CD4-positive, alpha-beta T cell treated with Interleukin-4 for 1 hour (primary cell): ENCODE data around the gene GSTM2.
A peak's percentile ranks its signal among the peaks of the same experiment; 100 is the strongest.

Experiments used
- DNase-seq, 2 donors: peaks; one replicate each; pipeline ENCODE4 v3.0.0-alpha.2; 2020 to 2022

Gene GSTM2

DNA sequence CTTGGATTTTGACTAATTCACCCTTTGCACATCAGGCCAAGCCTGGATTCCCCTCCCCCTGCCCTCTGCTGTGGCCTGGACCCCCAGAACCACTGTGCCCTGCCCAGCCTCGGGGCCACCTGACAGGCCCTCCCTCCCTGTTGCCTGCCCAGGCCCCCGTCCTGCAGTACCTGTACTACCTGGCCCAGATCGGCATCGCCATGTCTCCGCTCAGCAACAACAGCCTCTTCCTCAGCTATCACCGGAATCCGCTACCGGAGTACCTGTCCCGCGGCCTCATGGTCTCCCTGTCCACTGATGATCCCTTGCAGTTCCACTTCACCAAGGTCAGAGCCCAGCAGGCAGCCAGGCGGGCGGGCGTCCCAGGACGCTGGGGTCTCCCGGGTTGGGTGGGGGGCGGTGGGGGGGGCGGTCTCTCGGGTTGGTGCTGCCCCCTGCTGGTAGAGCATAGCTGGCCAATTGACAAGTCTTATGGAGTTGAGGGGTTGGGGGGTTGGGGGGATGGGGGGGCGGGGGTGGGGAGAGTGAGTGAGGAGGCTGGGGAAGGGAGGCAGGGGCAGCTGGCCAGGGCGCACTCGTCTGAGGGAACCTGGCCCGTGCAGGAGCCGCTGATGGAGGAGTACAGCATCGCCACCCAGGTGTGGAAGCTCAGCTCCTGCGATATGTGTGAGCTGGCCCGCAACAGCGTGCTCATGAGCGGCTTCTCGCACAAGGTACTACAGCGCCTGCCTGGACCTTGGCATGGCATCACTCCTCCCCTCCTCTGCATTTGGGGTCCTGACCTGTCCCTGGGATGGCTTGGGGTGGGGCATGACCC, 37.6 kb upstream of the GSTM2 start:
- peak in 1 of 2 donors; percentile 37 for DNase-seq

DNA sequence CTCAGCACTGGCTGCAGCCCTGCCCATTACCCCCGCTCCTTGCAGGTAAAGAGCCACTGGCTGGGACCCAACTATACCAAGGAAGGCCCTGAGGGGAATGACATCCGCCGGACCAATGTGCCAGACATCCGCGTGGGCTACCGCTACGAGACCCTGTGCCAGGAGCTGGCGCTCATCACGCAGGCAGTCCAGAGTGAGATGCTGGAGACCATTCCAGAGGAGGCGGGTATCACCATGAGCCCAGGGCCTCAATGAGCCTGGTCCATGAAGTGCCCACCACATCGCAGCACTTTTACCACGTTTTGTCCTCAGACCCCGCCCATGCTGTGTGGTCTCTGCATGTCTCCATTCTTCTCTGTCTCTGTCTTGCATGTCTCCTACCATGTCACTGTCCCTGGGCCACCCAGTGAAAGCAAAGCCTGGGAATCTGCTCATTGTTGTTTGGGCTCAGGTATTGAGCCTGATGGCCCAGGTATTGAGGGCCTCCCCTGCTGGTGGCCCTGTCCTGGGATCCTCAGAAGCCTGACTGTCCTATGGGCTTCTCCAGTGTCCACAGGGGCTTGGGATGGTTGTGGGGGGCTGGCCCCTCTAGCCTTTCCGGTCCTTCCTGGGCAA, 36.9 kb upstream of the GSTM2 start:
- no peak for DNase-seq

- no peak for DNase-seq
Measured at GRCh38 chr1:109631513-109632505, 36.0 kb upstream of the GSTM2 start.

GRCh38 chr1:109632671-109633346, 35.0 kb upstream of the GSTM2 start:
- DNase-seq: no peak

DNA sequence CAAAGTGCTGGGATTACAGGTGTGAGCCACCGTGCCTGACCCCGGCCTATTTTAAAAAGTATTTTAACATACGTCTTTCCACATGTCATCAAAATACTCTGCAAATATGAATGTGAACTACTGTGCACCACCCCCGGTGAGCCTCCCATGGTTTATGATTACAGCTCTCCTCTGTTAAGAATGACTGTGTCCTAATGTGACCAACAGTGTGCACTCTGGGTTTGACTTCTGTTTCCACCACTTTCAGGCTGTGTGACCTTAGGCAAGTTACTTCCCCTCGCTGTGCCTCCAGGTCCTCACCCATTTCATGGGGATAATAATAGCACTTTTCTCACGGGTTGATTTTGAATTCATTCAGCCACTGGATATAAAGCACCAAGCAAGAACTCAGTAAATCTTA, 33.6 kb upstream of the GSTM2 start:
- no peak for DNase-seq

DNA sequence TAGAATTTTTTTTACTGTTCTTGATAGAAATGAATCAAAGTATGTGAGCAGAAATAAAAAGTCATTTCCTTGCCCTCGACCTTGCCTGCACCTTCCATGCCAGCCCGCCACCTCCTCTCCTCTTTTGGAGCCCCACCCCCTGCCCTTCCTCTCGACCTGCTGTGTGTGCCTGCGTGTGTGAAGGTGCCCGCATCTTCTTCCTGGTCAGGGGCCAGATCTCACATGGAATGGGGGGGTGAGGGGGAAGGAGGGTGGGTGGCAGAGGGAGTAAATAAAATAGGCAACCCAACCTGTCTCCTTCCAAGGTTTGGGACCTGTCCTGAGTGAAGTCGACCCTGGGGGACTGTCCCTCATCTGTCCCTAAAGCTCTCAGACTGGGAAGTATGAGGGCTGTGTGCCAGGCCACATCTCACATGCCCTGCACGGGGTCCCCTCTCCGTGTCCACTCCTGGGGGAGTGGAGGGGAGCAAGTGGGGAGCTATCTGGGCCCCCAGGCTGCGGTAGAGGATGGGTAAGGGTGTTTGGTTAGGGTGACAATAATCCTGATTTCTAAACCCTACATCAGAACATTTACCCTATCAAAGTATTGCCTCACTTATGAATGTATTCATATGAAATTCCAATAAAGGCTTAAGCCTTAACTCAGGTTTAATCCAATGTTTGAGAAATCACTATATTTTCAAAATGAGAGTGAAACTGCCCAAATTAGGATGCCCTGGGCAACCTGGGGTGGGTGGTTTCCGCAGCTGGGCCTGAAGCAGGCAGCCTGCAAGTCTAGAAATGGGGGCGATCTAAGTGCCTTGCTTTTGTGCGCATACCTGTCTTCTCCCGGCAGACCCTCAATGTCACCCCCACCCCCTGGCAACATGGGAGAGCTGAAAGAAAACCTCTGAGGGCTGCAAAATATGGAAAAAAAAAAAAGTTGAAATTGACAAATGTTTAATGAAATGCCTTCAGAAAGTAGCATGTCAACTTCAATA, 32.8 kb upstream of the GSTM2 start:
- no peak for DNase-seq

GRCh38 chr1:109635862-109636200, 32.0 kb upstream of the GSTM2 start:
- no peak for DNase-seq

- no peak for DNase-seq
Measured at GRCh38 chr1:109636201-109636952, 31.5 kb upstream of the GSTM2 start.

GRCh38 chr1:109637446-109637845, 30.4 kb upstream of the GSTM2 start:
- DNase-seq: no peak

- no peak for DNase-seq
Measured at GRCh38 chr1:109639063-109639840, 28.6 kb upstream of the GSTM2 start.

DNA sequence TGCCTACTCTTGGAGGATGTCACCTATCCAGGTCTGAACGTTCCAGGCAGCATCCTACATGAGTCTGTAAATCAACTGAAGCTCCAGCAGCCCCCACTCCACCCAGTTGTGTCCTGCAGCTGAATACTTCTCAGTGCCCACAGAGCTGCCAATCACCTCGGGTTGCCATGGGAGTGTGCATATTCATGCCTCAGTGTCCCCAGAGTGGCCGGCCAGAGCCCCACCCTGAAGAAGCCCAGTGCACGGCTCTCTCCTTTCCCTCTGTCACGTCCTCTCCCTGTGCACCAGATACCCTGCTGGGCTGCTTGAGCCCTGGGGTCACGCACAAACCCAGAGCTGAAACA, 28.0 kb upstream of the GSTM2 start:
- no peak for DNase-seq

GRCh38 chr1:109640285-109640865, 27.5 kb upstream of the GSTM2 start:
- peak; percentile 85 to 87 for DNase-seq

DNA sequence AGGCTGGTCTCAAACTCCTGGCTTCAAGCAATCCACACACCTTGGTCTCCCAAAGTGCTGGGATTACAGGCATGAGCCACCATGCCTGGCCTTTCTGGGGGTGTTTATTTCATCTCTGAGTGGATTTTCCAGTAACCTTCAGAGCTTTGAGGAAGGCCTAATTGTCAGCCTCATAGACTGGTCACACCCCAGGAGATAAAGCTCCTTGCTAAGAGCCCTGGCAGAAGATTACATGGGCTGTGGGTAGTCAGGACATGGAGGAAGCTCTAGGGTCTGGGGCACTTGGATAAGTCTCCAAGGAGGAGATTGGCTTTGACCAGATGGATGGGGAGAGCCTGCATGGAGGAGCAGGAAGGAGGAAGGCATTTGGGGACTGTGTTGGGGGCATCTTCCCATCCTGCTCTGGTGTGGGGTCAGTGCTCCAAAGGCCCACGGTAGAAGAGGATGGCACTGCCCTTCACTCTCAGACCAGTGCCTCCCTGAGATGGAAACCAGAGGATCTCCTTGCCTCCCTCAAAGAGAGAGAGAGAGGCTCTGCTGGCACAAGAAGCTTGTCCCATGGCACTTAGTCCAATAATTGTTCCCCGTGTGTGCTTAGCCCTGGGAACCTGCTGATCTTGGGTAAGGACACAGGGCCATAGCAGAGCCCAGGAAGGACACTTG, 26.6 kb upstream of the GSTM2 start:
- DNase-seq: no peak

DNA sequence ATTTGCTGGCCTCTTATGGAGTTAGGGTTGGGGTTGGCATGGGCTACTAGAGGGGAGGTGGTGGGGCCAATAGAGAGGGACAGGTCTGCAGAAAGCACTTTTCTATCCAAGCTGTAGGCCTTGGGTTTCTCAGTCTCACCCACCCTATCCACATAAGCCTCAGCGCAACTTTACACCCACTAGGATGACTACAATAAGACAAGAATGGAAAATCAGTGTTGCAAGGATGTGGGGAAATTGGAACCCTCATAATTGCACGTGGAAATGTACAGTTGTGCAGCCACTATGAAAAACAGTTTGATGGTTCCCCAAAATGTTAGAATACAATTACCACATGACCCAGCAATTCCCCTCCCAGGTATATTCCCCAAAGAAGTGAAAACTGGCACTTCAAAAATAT, 26.0 kb upstream of the GSTM2 start:
- no peak for DNase-seq

- no peak for DNase-seq
Measured at GRCh38 chr1:109642626-109643025, 25.2 kb upstream of the GSTM2 start.

- peak; percentile 83 to 84 for DNase-seq
Measured at GRCh38 chr1:109643385-109644230, 24.2 kb upstream of the GSTM2 start.

DNA sequence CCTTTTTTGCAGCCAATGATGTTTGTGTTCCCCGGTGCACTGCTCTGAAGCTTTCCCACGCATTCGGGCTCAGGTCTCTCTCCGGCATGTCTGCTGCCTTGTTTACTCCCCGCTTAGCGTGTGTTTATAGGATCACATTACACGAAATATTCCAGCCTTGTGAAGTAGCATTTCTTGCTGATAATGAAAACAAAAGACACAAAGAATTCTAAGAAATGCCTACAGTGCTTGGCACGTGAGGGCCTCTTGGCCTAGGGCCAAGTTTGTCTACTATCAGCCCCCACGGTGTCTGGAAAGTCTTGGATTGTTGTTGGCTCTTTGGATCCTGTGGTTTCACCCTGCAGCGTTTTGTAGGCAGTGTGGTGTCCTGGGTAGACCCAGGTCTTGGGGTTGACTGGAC, 23.2 kb upstream of the GSTM2 start:
- DNase-seq: no peak

DNA sequence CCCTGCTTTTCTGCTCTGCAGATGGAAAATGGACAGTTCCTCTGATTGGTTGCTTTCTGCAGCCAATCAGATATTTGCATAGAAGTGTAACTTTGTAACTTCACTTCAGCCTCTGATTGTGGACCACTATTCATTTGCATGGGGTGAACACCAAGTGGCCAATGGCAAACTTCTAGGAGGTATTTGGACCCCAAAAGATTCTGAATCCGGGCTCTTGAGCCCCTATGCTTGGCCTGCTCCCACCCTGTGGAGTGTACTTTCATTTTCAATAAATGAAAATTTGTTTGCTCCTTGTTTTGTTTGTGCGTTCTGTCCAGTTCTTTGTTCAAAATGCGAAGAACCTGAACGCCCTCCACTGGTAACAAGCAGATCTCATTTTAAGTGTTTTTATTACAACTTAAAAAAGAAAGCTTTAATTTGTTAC, 18.4 kb upstream of the GSTM2 start:
- no peak for DNase-seq
